ENCODE results near the gene RANGRF. TPM values are rescaled to one million over a fixed set of nuclear protein-coding genes. Genes with fewer than 3 reads are reported as not detected.

RANGRF gene
- total and polyA plus RNA-seq, 9 of the 15 experiments (the other 6 are each of a cell fraction or from before 2014, with no cell fraction given) = 7.6 to 60.0 (median 16.0) TPM

DNA sequence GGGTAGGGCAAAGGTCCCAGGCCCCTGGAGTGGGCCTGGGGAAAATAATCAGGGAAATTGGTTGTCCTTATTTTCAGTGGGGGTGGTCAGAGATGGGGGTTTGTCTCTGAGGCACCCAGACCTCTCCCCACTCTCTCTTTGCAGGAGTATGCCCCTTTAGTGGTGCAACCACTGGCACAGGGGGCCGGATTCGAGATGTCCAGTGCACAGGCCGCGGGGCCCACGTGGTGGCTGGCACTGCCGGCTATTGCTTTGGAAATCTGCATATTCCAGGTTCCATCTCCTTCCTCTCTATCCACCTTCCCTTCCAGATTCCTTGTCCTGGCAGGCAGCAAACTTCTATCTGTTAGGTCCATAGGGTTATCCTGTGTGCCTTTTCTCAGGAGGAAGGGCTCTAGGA, 31.8 kb upstream of the RANGRF start:
- POLR2A ChIA-PET = no interaction called here
- H3K4me2 ChIP-seq (ENCODE audit: insufficient read depth, low read length) = no peak overlapping the region
- no peaks in the 10 kb centered on the region; a peak in 1 of 5 replicates for H3K4me1 ChIP-seq (replicated peaks in 1 of 2; ENCODE audit: control insufficient read depth in 2 of 2, insufficient read depth in 2 of 2, low read length in 2 of 2)
- no peak for FAIRE-seq
- no peaks in the 10 kb centered on the region for H3K27me3 ChIP-seq (ENCODE audit: control insufficient read depth in 2 of 2, insufficient read depth in 2 of 2, low read length in 2 of 2)
- H3K9ac ChIP-seq (ENCODE audit: insufficient read depth in 1 of 2, low read depth in 2 of 2, low read length in 2 of 2) = no peak overlapping the region
- WGBS (ENCODE audit: insufficient coverage, low coverage, missing lambda C conversion rate) = 100% methylated on average over 6 of the region's 6 CpGs
- no peak overlapping the region for H2AFZ ChIP-seq (ENCODE audit: low read depth, low read length)
- no peak for TF ChIP-seq ZNF431 (CRISPR knock-in tag; IDR thresholded peaks at IDR 0.05)
- TF ChIP-seq NBN (IDR thresholded peaks at IDR 0.05; ENCODE audit: low read depth) = no peak
- TF ChIP-seq, protein P1, sequence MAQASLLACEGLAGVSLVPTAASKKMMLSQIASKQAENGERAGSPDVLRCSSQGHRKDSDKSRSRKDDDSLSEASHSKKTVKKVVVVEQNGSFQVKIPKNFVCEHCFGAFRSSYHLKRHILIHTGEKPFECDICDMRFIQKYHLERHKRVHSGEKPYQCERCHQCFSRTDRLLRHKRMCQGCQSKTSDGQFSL (CRISPR knock-in tag; IDR thresholded peaks at IDR 0.05) = no peak
- TF ChIP-seq, protein P1 (tag; IDR thresholded peaks at IDR 0.05) = no peak
- no peak for TF ChIP-seq RBFOX2 (IDR thresholded peaks at IDR 0.05; ENCODE audit: low read depth, low read length)
- TF ChIP-seq CHCHD3 (CRISPR knock-in tag; IDR thresholded peaks at IDR 0.05) = no peak
- TF ChIP-seq NFE2 (IDR thresholded peaks at IDR 0.05; ENCODE audit: low read depth) = no peak
- TF ChIP-seq BCOR (IDR thresholded peaks at IDR 0.05) = no peak
- no TSS peak for BruUV-seq (replicated peaks)
- no peak overlapping the region for H3K4me3 ChIP-seq
- no peak overlapping the region for H3K27ac ChIP-seq (ENCODE audit: extremely low read depth, low read depth, low read length)
- no peaks in the 10 kb centered on the region for H4K20me1 ChIP-seq (replicated peaks; ENCODE audit: control insufficient read depth, insufficient read depth, low read length)
- in situ Hi-C loops (cut with MboI) (no loop called here), intact Hi-C loops (cut with micrococcal nuclease) (no loop called here)
- CTCF ChIA-PET (ENCODE audit: low intra/inter-chr PET ratio) = no interaction called here
- no peaks in the 10 kb centered on the region for H3K9me3 ChIP-seq (replicated peaks; ENCODE audit: control insufficient read depth, insufficient read depth, low read depth, low read length)
- ATAC-seq = no peak
- H3K36me3 ChIP-seq (ENCODE audit: control insufficient read depth, insufficient read depth, low read length) = peaks cover 74% of the 10 kb centered on the region; the same call in 2 of the 3 replicates
- DNase-seq (ENCODE audit: extremely low read depth in 1 of 4, low spot score in 3 of 4) = no peak
- H3K79me2 ChIP-seq (ENCODE audit: control insufficient read depth, insufficient read depth, low read length) = peaks cover 11% of the 10 kb centered on the region
- no peaks in the 10 kb centered on the region for H3K9me1 ChIP-seq (ENCODE audit: control insufficient read depth, insufficient read depth, low read length)

Data from K562 (cell line).